ENCODE measurements around the gene SPTBN1.

DNA sequence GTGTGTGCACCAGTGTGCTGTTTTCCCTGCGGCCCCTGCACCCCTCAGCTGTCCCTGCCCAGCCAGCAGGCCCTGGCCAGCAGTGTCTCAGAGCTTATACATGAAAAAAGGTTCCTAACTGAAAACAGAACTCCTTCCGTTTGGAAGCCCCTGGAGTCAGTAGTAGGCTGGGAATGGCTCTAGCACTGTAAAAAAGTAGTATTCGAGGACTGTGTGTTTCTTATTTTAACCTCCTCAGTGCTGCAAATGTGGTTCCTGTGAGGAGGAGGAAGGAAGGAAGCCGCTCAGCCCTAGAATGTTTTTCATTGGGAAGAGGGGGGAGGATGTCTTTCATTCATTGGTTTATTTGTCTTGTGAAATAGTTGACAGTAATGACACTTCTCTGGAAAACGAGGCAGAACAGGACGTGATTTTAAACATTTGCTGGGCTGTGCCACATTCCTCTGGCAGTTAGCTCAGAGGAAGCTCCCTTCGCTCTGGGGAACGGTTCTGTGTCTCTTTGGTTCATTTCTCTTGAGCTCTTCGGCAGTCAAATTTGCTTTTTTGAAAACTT is 103.5 kb downstream of the SPTBN1 start:
- TF ChIP-seq EZH2 (IDR thresholded peaks at IDR 0.05; ENCODE audit: insufficient read depth, poor library complexity, severe bottlenecking) (no peak), EZH2phosphoT487 (IDR thresholded peaks at IDR 0.05; ENCODE audit: insufficient read depth, low read depth) (no peak)

Data from GM23248 (cell line).